Measurements from ENCODE around the gene C6orf89.

- TF ChIP-seq E2F4 (CRISPR knock-in tag; IDR thresholded peaks at IDR 0.05; ENCODE audit: borderline replicate concordance, low read depth) (no peak), TEAD4 (CRISPR knock-in tag; IDR thresholded peaks at IDR 0.05) (no peak), CTCF (IDR thresholded peaks at IDR 0.05) (no peak), SP1 (CRISPR knock-in tag; conservative IDR thresholded peaks at IDR 0.05) (no peak), NFYB (CRISPR knock-in tag; conservative IDR thresholded peaks at IDR 0.05; ENCODE audit: low read depth) (no peak), MAX (CRISPR knock-in tag; IDR thresholded peaks at IDR 0.05) (no peak), ZNF219 (CRISPR knock-in tag; IDR thresholded peaks at IDR 0.05; ENCODE audit: borderline replicate concordance) (no peak), IRF1 (CRISPR knock-in tag; IDR thresholded peaks at IDR 0.05) (no peak), SOX15 (CRISPR knock-in tag; IDR thresholded peaks at IDR 0.05) (no peak), ZNF121 (CRISPR knock-in tag; IDR thresholded peaks at IDR 0.05) (no peak), USF2 (CRISPR knock-in tag; IDR thresholded peaks at IDR 0.05) (no peak), HMGXB4 (CRISPR knock-in tag; IDR thresholded peaks at IDR 0.05) (no peak), E2F5 (CRISPR knock-in tag; IDR thresholded peaks at IDR 0.05) (no peak)
These were observed 91.2 kb downstream of the C6orf89 start for GRCh38 chr6:36976931-36977330.

Measured in WTC11 (cell line).